H1 (cell line): ENCODE results near the gene GRIK4.

Source experiments
- CTCF ChIP-seq, 3 experiments: IDR thresholded peaks; 1 replicate in 2 of 3; 2 replicates in 1 of 3; pipeline versions ENCODE4 v1.5.1 to v1.6.1; 2011; ENCODE audit warnings: low read length in 3 of 3, mild to moderate bottlenecking in 3 of 3, inconsistent platforms in 2 of 3, low read depth in 1 of 3, moderate library complexity in 1 of 3; ENCODE audit not compliant: insufficient read depth in 1 of 3; ENCODE audit errors: control extremely low read depth in 1 of 3
- EP300 ChIP-seq, 2 experiments: IDR thresholded peaks; 1 replicate in 1 of 2; 2 replicates in 1 of 2; pipeline ENCODE4 v1.6.1; 2011 to 2012; ENCODE audit warnings: low read depth in 2 of 2, low read length in 2 of 2, mild to moderate bottlenecking in 2 of 2, borderline replicate concordance in 1 of 2, inconsistent platforms in 1 of 2, moderate library complexity in 1 of 2
- POLR2A ChIP-seq, 2 experiments: IDR thresholded peaks; 1 replicate in 1 of 2; 2 replicates in 1 of 2; pipeline ENCODE4 v1.6.1; 2011; ENCODE audit warnings: low read depth in 2 of 2, low read length in 2 of 2, mild to moderate bottlenecking in 2 of 2; ENCODE audit errors: control extremely low read depth in 1 of 2
- POLR2AphosphoS5 ChIP-seq: IDR thresholded peaks from 2 replicates; pipeline ENCODE4 v1.6.1; 2011; ENCODE audit warnings: low read depth, low read length
- TF ChIP-seq, protein P1 (sequence below): IDR thresholded peaks from 2 replicates; pipeline ENCODE4 v1.6.1; 2012; ENCODE audit warnings: inconsistent platforms

DNA sequence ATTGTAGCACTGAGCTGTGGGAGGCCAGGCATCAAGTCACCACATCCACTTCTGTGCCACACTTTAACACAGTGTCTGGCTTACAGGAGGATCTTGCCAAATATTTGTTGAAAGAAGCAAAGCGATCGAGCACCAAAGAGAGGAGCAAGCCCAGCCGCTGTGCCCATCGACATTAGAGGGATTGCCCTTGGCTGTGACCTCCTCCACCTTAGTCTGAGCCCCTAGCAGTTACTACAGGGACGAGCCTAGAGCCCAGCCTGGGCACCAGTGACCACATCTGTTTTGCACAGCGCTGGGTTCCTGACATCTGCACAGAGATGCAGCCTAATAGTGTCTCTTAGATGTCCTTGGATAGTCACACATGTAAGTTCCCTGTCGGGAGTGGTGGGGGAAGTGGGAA lies 17.7 kb downstream of the GRIK4 start:
- TF ChIP-seq POLR2AphosphoS5 (no peak), CTCF (IDR thresholded peaks at IDR 0.05; ENCODE audit: control extremely low read depth in 1 of 3, insufficient read depth in 1 of 3, low read depth in 1 of 3, low read length in 3 of 3) (peak in 1 of 3 experiments; percentile 8; a peak in 1 of 4 replicates), EP300 (IDR thresholded peaks at IDR 0.05; ENCODE audit: borderline replicate concordance in 1 of 2, low read depth in 2 of 2, low read length in 2 of 2) (no peak), POLR2A (IDR thresholded peaks at IDR 0.05; ENCODE audit: control extremely low read depth in 1 of 2, low read depth in 2 of 2, low read length in 2 of 2) (no peak)
- TF ChIP-seq, protein P1, sequence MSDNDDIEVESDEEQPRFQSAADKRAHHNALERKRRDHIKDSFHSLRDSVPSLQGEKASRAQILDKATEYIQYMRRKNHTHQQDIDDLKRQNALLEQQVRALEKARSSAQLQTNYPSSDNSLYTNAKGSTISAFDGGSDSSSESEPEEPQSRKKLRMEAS = no peak
